Measurements from ENCODE around the gene CCDC12.

DNA sequence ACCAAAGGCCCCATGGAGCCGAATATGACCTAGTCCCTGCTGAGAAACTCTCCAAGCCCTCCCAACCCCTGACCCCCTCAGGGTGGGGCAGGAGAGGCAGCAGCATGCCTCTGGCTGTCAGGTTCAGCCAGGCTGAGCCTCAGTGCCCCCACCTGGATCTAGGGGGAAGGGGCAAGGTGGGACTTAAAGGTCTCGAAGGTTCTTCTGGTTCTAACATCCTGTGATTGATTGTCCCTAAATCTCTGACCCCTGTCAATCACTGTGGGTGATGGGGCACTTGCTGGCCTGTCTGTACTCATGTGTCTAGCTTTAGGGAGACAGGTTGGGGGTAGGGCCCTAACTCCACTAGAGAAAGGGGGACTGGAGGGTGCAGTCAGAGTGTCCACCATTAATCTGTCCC is 16.7 kb upstream of the CCDC12 start:
- TF ChIP-seq, protein P1, sequence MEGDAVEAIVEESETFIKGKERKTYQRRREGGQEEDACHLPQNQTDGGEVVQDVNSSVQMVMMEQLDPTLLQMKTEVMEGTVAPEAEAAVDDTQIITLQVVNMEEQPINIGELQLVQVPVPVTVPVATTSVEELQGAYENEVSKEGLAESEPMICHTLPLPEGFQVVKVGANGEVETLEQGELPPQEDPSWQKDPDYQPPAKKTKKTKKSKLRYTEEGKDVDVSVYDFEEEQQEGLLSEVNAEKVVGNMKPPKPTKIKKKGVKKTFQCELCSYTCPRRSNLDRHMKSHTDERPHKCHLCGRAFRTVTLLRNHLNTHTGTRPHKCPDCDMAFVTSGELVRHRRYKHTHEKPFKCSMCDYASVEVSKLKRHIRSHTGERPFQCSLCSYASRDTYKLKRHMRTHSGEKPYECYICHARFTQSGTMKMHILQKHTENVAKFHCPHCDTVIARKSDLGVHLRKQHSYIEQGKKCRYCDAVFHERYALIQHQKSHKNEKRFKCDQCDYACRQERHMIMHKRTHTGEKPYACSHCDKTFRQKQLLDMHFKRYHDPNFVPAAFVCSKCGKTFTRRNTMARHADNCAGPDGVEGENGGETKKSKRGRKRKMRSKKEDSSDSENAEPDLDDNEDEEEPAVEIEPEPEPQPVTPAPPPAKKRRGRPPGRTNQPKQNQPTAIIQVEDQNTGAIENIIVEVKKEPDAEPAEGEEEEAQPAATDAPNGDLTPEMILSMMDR (IDR thresholded peaks at IDR 0.05) = no peak
- no peak for TF ChIP-seq POLR2A (IDR thresholded peaks at IDR 0.05)

All from adrenal gland (tissue), 5 donors.